ENCODE measurements around the gene MAPT.

MAPT gene

DNA sequence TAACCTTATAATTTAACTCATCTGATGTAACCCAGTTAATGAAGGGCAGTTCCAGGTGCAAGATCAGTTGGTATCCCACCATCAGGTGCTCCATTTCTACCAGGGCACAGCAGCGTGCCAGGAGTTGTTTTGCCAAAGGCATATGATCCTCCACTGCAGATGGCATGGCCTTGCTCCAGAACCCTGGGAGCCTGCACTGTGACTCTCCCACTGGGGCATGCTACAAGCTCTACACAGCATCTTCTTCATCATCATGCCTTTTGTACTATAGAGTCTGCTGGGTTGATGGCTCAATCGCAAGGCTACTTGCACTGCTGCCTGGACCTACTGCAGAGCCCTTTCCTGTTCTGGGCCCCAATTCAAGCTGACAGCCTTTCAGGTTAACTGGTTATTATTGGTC, 11.3 kb upstream of the MAPT start:
- H3K4me3 ChIP-seq (ENCODE audit: low read depth, low read length) = no peak overlapping the region
- H3K27ac ChIP-seq = no peak overlapping the region
- TF ChIP-seq, protein P1, sequence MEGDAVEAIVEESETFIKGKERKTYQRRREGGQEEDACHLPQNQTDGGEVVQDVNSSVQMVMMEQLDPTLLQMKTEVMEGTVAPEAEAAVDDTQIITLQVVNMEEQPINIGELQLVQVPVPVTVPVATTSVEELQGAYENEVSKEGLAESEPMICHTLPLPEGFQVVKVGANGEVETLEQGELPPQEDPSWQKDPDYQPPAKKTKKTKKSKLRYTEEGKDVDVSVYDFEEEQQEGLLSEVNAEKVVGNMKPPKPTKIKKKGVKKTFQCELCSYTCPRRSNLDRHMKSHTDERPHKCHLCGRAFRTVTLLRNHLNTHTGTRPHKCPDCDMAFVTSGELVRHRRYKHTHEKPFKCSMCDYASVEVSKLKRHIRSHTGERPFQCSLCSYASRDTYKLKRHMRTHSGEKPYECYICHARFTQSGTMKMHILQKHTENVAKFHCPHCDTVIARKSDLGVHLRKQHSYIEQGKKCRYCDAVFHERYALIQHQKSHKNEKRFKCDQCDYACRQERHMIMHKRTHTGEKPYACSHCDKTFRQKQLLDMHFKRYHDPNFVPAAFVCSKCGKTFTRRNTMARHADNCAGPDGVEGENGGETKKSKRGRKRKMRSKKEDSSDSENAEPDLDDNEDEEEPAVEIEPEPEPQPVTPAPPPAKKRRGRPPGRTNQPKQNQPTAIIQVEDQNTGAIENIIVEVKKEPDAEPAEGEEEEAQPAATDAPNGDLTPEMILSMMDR (IDR thresholded peaks at IDR 0.05; ENCODE audit: low read depth, low read length, missing control alignments) = no peak
- no peaks in the 10 kb centered on the region for H3K27me3 ChIP-seq (replicated peaks)
- no peaks in the 10 kb centered on the region for H3K36me3 ChIP-seq (replicated peaks)
- in situ Hi-C loops (cut with HindIII; ENCODE audit: low pct_ligation_motif_present, low sequenced_read_pairs) = no loop called here
- no peak for DNase-seq

DNA sequence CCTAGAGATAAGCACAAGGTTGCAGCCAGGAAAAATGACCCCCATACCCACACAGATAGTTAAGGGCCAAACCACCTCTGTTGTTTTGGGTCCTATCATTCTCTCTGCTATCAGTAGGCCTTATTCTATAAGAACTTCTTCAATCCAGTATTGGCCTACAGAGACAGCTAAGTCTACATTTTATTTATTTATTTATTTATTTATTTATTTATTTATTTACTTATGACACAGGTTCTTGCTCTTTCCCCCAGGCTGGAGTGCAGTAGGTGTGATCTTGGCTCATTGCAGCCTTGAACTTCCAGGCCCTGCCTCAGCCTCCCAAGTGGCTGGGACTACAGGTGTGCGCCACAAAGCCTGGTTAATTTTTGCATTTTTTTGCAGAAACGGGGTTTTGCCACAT, 7.5 kb upstream of the MAPT start:
- Histone ChIP-seq H3K36me3 (replicated peaks) (no peaks in the 10 kb centered on the region), H3K27me3 (replicated peaks) (peaks cover 2% of the 10 kb centered on the region), H3K27ac (no peak overlapping the region), H3K4me3 (ENCODE audit: low read depth, low read length) (no peak overlapping the region)
- in situ Hi-C loops (cut with HindIII; ENCODE audit: low pct_ligation_motif_present, low sequenced_read_pairs) = no loop called here
- DNase-seq = no peak
- TF ChIP-seq, protein P1 (IDR thresholded peaks at IDR 0.05; ENCODE audit: low read depth, low read length, missing control alignments) = no peak

GRCh38 chr17:45888392-45888791, 6.0 kb upstream of the MAPT start:
- H3K27me3 ChIP-seq (replicated peaks) = peaks cover 2% of the 10 kb centered on the region
- H3K4me3 ChIP-seq (ENCODE audit: low read depth, low read length) = no peak overlapping the region
- no peak overlapping the region for H3K27ac ChIP-seq
- TF ChIP-seq, protein P1 (IDR thresholded peaks at IDR 0.05; ENCODE audit: low read depth, low read length, missing control alignments) = no peak
- DNase-seq = no peak
- H3K36me3 ChIP-seq (replicated peaks) = no peaks in the 10 kb centered on the region
- in situ Hi-C loops (cut with HindIII; ENCODE audit: low pct_ligation_motif_present, low sequenced_read_pairs) = no loop called here

GRCh38 chr17:45889579-45889978, 4.8 kb upstream of the MAPT start:
- no peak for DNase-seq
- TF ChIP-seq, protein P1 (IDR thresholded peaks at IDR 0.05; ENCODE audit: low read depth, low read length, missing control alignments) = peak; percentile 41

DNA sequence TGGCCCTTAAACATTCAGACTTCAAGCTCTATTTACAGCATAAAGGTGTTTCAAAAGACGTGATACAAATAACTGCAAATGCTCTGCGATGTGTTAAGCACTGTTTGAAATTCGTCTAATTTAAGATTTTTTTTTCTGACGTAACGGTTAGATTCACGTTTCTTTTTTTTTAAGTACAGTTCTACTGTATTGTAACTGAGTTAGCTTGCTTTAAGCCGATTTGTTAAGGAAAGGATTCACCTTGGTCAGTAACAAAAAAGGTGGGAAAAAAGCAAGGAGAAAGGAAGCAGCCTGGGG, 681 bp upstream of the MAPT start:
- TF ChIP-seq, protein P1 (IDR thresholded peaks at IDR 0.05; ENCODE audit: low read depth, low read length, missing control alignments) = no peak
- H3K4me3 ChIP-seq (ENCODE audit: low read depth, low read length) = peak overlapping the region; percentile 52
- no peak for DNase-seq
- H3K27me3 ChIP-seq (replicated peaks) = peaks cover 40% of the 10 kb centered on the region
- H3K27ac ChIP-seq = no peak overlapping the region
- in situ Hi-C loops (cut with HindIII; ENCODE audit: low pct_ligation_motif_present, low sequenced_read_pairs) = no loop called here
- no peaks in the 10 kb centered on the region for H3K36me3 ChIP-seq (replicated peaks)

More at GRCh38 chr17:45889579-45889978, 4.8 kb upstream of the MAPT start:
- Histone ChIP-seq H3K4me3 (ENCODE audit: low read depth, low read length) (no peak overlapping the region), H3K36me3 (replicated peaks) (no peaks in the 10 kb centered on the region), H3K27me3 (replicated peaks) (peaks cover 2% of the 10 kb centered on the region), H3K27ac (no peak overlapping the region)
- in situ Hi-C loops (cut with HindIII; ENCODE audit: low pct_ligation_motif_present, low sequenced_read_pairs) = no loop called here

DNA sequence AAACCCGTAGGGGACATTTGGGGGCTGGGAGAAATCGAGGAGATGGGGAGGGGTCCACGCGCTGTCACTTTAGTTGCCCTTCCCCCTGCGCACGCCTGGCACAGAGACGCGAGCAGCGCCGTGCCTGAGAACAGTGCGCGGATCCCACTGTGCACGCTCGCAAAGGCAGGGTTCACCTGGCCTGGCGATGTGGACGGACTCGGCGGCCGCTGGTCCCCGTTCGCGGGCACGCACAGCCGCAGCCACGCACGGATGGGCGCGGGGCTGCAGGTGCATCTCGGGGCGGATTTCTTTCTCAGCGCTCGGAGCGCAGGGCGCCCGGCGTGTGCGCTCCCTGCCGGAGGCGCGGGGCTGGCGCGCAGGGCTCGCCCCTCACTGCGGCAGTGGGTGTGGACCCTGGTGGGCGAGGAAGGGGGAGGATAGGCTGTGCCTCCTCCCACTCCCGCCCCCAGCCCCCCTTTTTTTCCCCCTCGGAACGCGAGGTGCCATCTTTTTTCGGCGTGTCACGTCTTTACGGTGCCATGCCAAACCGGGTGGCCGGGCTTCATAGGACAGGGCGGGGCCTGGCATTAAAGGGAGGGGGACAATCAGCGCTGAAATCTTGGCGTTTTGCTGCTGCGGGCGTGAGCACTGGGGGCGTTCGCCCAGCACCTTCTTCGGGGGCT, 1.1 kb downstream of the MAPT start:
- TF ChIP-seq, protein P1 (IDR thresholded peaks at IDR 0.05; ENCODE audit: low read depth, low read length, missing control alignments) = no peak
- Histone ChIP-seq H3K4me3 (ENCODE audit: low read depth, low read length) (peak overlapping the region; percentile 63), H3K27ac (no peak overlapping the region), H3K27me3 (replicated peaks) (peaks cover 46% of the 10 kb centered on the region), H3K36me3 (replicated peaks) (no peaks in the 10 kb centered on the region)
- no peak for DNase-seq
- in situ Hi-C loops (cut with HindIII; ENCODE audit: low pct_ligation_motif_present, low sequenced_read_pairs) = no loop called here

Data from brain microvascular endothelial cell (primary cell).